ENCODE results near the gene PLA2G3.

The PLA2G3 gene

GRCh38 chr22:31130873-31131272, 9.4 kb downstream of the PLA2G3 start:
- peaks cover 8% of the 10 kb centered on the region for H3K36me3 ChIP-seq (ENCODE audit: control insufficient read depth, insufficient read depth, low read length)
- no peak overlapping the region for H3K4me3 ChIP-seq (ENCODE audit: low read depth, low read length)
- H3K27me3 ChIP-seq (ENCODE audit: control insufficient read depth, insufficient read depth, low read length) = no peaks in the 10 kb centered on the region
- no peaks in the 10 kb centered on the region for H3K4me1 ChIP-seq (ENCODE audit: control insufficient read depth, insufficient read depth, low read length)
- no peak overlapping the region for H3K9ac ChIP-seq (ENCODE audit: low read depth, low read length)
- no peaks in the 10 kb centered on the region for H3K9me3 ChIP-seq (ENCODE audit: control insufficient read depth, insufficient read depth, low read length)

GRCh38 chr22:31128156-31128555, 12.2 kb downstream of the PLA2G3 start:
- Histone ChIP-seq H3K36me3 (ENCODE audit: control insufficient read depth, insufficient read depth, low read length) (peaks cover 4% of the 10 kb centered on the region), H3K4me3 (ENCODE audit: low read depth, low read length) (peak overlapping the region; percentile 18), H3K4me1 (ENCODE audit: control insufficient read depth, insufficient read depth, low read length) (no peaks in the 10 kb centered on the region), H3K9ac (ENCODE audit: low read depth, low read length) (no peak overlapping the region), H3K9me3 (ENCODE audit: control insufficient read depth, insufficient read depth, low read length) (no peaks in the 10 kb centered on the region), H3K27me3 (ENCODE audit: control insufficient read depth, insufficient read depth, low read length) (no peaks in the 10 kb centered on the region)

- H3K27me3 ChIP-seq (ENCODE audit: control insufficient read depth, insufficient read depth, low read length) = no peaks in the 10 kb centered on the region
- peak overlapping the region; percentile 38 for H3K4me3 ChIP-seq (ENCODE audit: low read depth, low read length)
- no peaks in the 10 kb centered on the region for H3K9me3 ChIP-seq (ENCODE audit: control insufficient read depth, insufficient read depth, low read length)
- no peaks in the 10 kb centered on the region for H3K36me3 ChIP-seq (ENCODE audit: control insufficient read depth, insufficient read depth, low read length)
- no peak overlapping the region for H3K9ac ChIP-seq (ENCODE audit: low read depth, low read length)
- H3K4me1 ChIP-seq (ENCODE audit: control insufficient read depth, insufficient read depth, low read length) = peaks cover 4% of the 10 kb centered on the region
These were observed 13.0 kb downstream of the PLA2G3 start for GRCh38 chr22:31127181-31127772.

- peak overlapping the region; percentile 38 for H3K4me3 ChIP-seq (ENCODE audit: low read depth, low read length)
These were observed 13.5 kb downstream of the PLA2G3 start for GRCh38 chr22:31126869-31127175.

GRCh38 chr22:31126128-31126868, 14.0 kb downstream of the PLA2G3 start:
- peaks cover 4% of the 10 kb centered on the region for H3K4me1 ChIP-seq (ENCODE audit: control insufficient read depth, insufficient read depth, low read length)
- no peak overlapping the region for H3K9ac ChIP-seq (ENCODE audit: low read depth, low read length)
- peak overlapping the region; percentile 38 for H3K4me3 ChIP-seq (ENCODE audit: low read depth, low read length)
- no peaks in the 10 kb centered on the region for H3K9me3 ChIP-seq (ENCODE audit: control insufficient read depth, insufficient read depth, low read length)
- H3K36me3 ChIP-seq (ENCODE audit: control insufficient read depth, insufficient read depth, low read length) = no peaks in the 10 kb centered on the region
- no peaks in the 10 kb centered on the region for H3K27me3 ChIP-seq (ENCODE audit: control insufficient read depth, insufficient read depth, low read length)

More at GRCh38 chr22:31126869-31127175, 13.5 kb downstream of the PLA2G3 start:
- Histone ChIP-seq H3K27me3 (ENCODE audit: control insufficient read depth, insufficient read depth, low read length) (no peaks in the 10 kb centered on the region), H3K9me3 (ENCODE audit: control insufficient read depth, insufficient read depth, low read length) (no peaks in the 10 kb centered on the region), H3K4me1 (ENCODE audit: control insufficient read depth, insufficient read depth, low read length) (peaks cover 4% of the 10 kb centered on the region), H3K9ac (ENCODE audit: low read depth, low read length) (no peak overlapping the region), H3K36me3 (ENCODE audit: control insufficient read depth, insufficient read depth, low read length) (no peaks in the 10 kb centered on the region)

GRCh38 chr22:31125521-31126117, 14.7 kb downstream of the PLA2G3 start:
- Histone ChIP-seq H3K9ac (ENCODE audit: low read depth, low read length) (no peak overlapping the region), H3K4me1 (ENCODE audit: control insufficient read depth, insufficient read depth, low read length) (peaks cover 4% of the 10 kb centered on the region), H3K36me3 (ENCODE audit: control insufficient read depth, insufficient read depth, low read length) (no peaks in the 10 kb centered on the region), H3K9me3 (ENCODE audit: control insufficient read depth, insufficient read depth, low read length) (no peaks in the 10 kb centered on the region), H3K27me3 (ENCODE audit: control insufficient read depth, insufficient read depth, low read length) (no peaks in the 10 kb centered on the region), H3K4me3 (ENCODE audit: low read depth, low read length) (no peak overlapping the region)

- H3K4me3 ChIP-seq (ENCODE audit: low read depth, low read length) = no peak overlapping the region
- H3K9ac ChIP-seq (ENCODE audit: low read depth, low read length) = no peak overlapping the region
- H3K4me1 ChIP-seq (ENCODE audit: control insufficient read depth, insufficient read depth, low read length) = peaks cover 6% of the 10 kb centered on the region
- no peaks in the 10 kb centered on the region for H3K9me3 ChIP-seq (ENCODE audit: control insufficient read depth, insufficient read depth, low read length)
- no peaks in the 10 kb centered on the region for H3K36me3 ChIP-seq (ENCODE audit: control insufficient read depth, insufficient read depth, low read length)
- no peaks in the 10 kb centered on the region for H3K27me3 ChIP-seq (ENCODE audit: control insufficient read depth, insufficient read depth, low read length)
These were observed 15.4 kb downstream of the PLA2G3 start for GRCh38 chr22:31124811-31125465.

GRCh38 chr22:31124290-31124689, 16.0 kb downstream of the PLA2G3 start:
- no peaks in the 10 kb centered on the region for H3K36me3 ChIP-seq (ENCODE audit: control insufficient read depth, insufficient read depth, low read length)
- no peaks in the 10 kb centered on the region for H3K27me3 ChIP-seq (ENCODE audit: control insufficient read depth, insufficient read depth, low read length)
- no peak overlapping the region for H3K9ac ChIP-seq (ENCODE audit: low read depth, low read length)
- H3K4me1 ChIP-seq (ENCODE audit: control insufficient read depth, insufficient read depth, low read length) = peaks cover 6% of the 10 kb centered on the region
- no peak overlapping the region for H3K4me3 ChIP-seq (ENCODE audit: low read depth, low read length)
- no peaks in the 10 kb centered on the region for H3K9me3 ChIP-seq (ENCODE audit: control insufficient read depth, insufficient read depth, low read length)

GRCh38 chr22:31123292-31123602, 17.1 kb downstream of the PLA2G3 start:
- peaks cover 6% of the 10 kb centered on the region for H3K4me1 ChIP-seq (ENCODE audit: control insufficient read depth, insufficient read depth, low read length)
- H3K9me3 ChIP-seq (ENCODE audit: control insufficient read depth, insufficient read depth, low read length) = no peaks in the 10 kb centered on the region
- H3K9ac ChIP-seq (ENCODE audit: low read depth, low read length) = peak overlapping the region; percentile 66
- H3K36me3 ChIP-seq (ENCODE audit: control insufficient read depth, insufficient read depth, low read length) = no peaks in the 10 kb centered on the region
- peaks cover 3% of the 10 kb centered on the region for H3K27me3 ChIP-seq (ENCODE audit: control insufficient read depth, insufficient read depth, low read length)
- peak overlapping the region; percentile 46 for H3K4me3 ChIP-seq (ENCODE audit: low read depth, low read length)

GRCh38 chr22:31122532-31123291, 17.6 kb downstream of the PLA2G3 start, which contains the start of gene INPP5J:
Gene INPP5J, plus strand, starts transcription at chr22:31122966. Its CDS starts 49 bp downstream, at chr22:31123015.
- peaks cover 6% of the 10 kb centered on the region for H3K4me1 ChIP-seq (ENCODE audit: control insufficient read depth, insufficient read depth, low read length)
- H3K9ac ChIP-seq (ENCODE audit: low read depth, low read length) = peak within 1 kb of the TSS; percentile 66
- no peaks in the 10 kb centered on the region for H3K36me3 ChIP-seq (ENCODE audit: control insufficient read depth, insufficient read depth, low read length)
- peaks cover 3% of the 10 kb centered on the region for H3K27me3 ChIP-seq (ENCODE audit: control insufficient read depth, insufficient read depth, low read length)
- H3K4me3 ChIP-seq (ENCODE audit: low read depth, low read length) = peak within 1 kb of the TSS; percentile 46
- H3K9me3 ChIP-seq (ENCODE audit: control insufficient read depth, insufficient read depth, low read length) = no peaks in the 10 kb centered on the region

- Histone ChIP-seq H3K9me3 (ENCODE audit: control insufficient read depth, insufficient read depth, low read length) (no peaks in the 10 kb centered on the region), H3K9ac (ENCODE audit: low read depth, low read length) (no peak overlapping the region), H3K27me3 (ENCODE audit: control insufficient read depth, insufficient read depth, low read length) (peaks cover 3% of the 10 kb centered on the region), H3K36me3 (ENCODE audit: control insufficient read depth, insufficient read depth, low read length) (no peaks in the 10 kb centered on the region), H3K4me1 (ENCODE audit: control insufficient read depth, insufficient read depth, low read length) (peaks cover 6% of the 10 kb centered on the region), H3K4me3 (ENCODE audit: low read depth, low read length) (no peak overlapping the region)
These were observed 18.1 kb downstream of the PLA2G3 start for GRCh38 chr22:31122196-31122531.
